Measurements from ENCODE around the gene TOE1.

DNA sequence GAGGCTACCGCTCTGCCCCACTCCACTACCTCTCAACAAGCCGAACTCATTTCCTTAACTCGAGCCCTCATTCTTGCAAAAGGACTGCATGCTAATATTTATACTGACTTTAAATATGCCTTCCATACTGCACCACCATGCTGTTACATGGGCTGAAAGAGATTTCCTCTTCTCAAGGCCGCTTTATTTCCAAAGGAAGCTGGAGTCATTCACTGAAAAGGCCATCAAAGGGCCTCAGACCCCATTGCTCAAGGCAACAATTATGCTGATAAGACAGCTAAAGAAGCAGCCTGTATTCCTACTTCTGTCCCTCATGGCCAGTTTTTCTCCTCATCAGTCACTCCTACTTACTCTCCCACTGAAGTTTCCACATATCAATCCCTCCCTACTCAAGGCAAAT, 20.2 kb upstream of the TOE1 start:
- TF ChIP-seq POLR2A (IDR thresholded peaks at IDR 0.05): no peak
- TF ChIP-seq, protein P1, sequence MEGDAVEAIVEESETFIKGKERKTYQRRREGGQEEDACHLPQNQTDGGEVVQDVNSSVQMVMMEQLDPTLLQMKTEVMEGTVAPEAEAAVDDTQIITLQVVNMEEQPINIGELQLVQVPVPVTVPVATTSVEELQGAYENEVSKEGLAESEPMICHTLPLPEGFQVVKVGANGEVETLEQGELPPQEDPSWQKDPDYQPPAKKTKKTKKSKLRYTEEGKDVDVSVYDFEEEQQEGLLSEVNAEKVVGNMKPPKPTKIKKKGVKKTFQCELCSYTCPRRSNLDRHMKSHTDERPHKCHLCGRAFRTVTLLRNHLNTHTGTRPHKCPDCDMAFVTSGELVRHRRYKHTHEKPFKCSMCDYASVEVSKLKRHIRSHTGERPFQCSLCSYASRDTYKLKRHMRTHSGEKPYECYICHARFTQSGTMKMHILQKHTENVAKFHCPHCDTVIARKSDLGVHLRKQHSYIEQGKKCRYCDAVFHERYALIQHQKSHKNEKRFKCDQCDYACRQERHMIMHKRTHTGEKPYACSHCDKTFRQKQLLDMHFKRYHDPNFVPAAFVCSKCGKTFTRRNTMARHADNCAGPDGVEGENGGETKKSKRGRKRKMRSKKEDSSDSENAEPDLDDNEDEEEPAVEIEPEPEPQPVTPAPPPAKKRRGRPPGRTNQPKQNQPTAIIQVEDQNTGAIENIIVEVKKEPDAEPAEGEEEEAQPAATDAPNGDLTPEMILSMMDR (IDR thresholded peaks at IDR 0.05 in 8 of 11, conservative IDR thresholded peaks at IDR 0.05 in 3 of 11): no peak
